Karpas-422 (cell line): ENCODE results near the gene PPP1R18. TPM values are rescaled to one million over a fixed set of nuclear protein-coding genes. Genes with fewer than 3 reads are reported as not detected.
"Not testable (repeated sequence)": the region's sequence is repeated elsewhere in the genome, so short reads cannot be mapped to it uniquely, and the experiment has no call there.

Experiments
- DNase-seq: peaks from one replicate; pipeline ENCODE4 v3.0.0-alpha.2; 2015
- H2AFZ ChIP-seq: fragments of 200-600 bp; sonication (generic); 2 replicates; pipeline ENCODE4 v1.6.1; 2014; ENCODE audit warnings: antibody characterized with exemption, low read length, mixed read lengths
- H3K27ac ChIP-seq: fragments of 200-600 bp; sonication (generic); 2 replicates; pipeline ENCODE4 v1.5.1; 2014; ENCODE audit warnings: mild to moderate bottlenecking, low read length, moderate library complexity
- H3K27me3 ChIP-seq: fragments of 200-600 bp; sonication (generic); 2 replicates; pipeline ENCODE4 v1.6.1; 2014; ENCODE audit warnings: low read length, mixed read lengths
- H3K36me3 ChIP-seq: fragments of 200-600 bp; sonication (generic); 2 replicates; pipeline ENCODE4 v1.6.1; 2014; ENCODE audit warnings: low read length, mixed read lengths; ENCODE audit not compliant: insufficient read depth
- H3K4me1 ChIP-seq: fragments of 200-600 bp; sonication (generic); 2 replicates; pipeline ENCODE4 v1.6.1; 2014; ENCODE audit warnings: mild to moderate bottlenecking, low read length, mixed read lengths
- H3K4me2 ChIP-seq: fragments of 200-600 bp; sonication (generic); 2 replicates; pipeline ENCODE4 v1.6.1; 2014; ENCODE audit warnings: low read length, low read depth, mild to moderate bottlenecking; ENCODE audit not compliant: poor library complexity, severe bottlenecking
- H3K4me3 ChIP-seq: fragments of 200-600 bp; sonication (generic); 2 replicates; pipeline ENCODE4 v1.5.1; 2014; ENCODE audit warnings: mild to moderate bottlenecking, antibody characterized with exemption, low read length, mixed read lengths
- H3K79me2 ChIP-seq: fragments of 200-600 bp; sonication (generic); 2 replicates; pipeline ENCODE4 v1.6.1; 2014; ENCODE audit warnings: mild to moderate bottlenecking, low read length, mixed read lengths
- H3K9ac ChIP-seq: fragments of 200-600 bp; sonication (generic); 2 replicates; pipeline ENCODE4 v1.6.0; 2014; ENCODE audit warnings: low read length
- H3K9me2 ChIP-seq: fragments of 200-600 bp; sonication (generic), shearing (Covaris generic); replicated peaks from 2 replicates; pipeline ENCODE4 v1.6.0; 2014; ENCODE audit warnings: mild to moderate bottlenecking, low read length, moderate library complexity; ENCODE audit not compliant: insufficient read depth
- H3K9me3 ChIP-seq: fragments of 300-700, 200-600 bp; sonication (generic); 2 replicates; pipeline ENCODE4 v1.6.1; 2014; ENCODE audit warnings: low read length, mixed read lengths
- H4K20me1 ChIP-seq: fragments of 200-600 bp; sonication (generic); 2 replicates; pipeline ENCODE4 v1.6.1; 2014; ENCODE audit warnings: mild to moderate bottlenecking, antibody characterized with exemption, low read length, low read depth; ENCODE audit not compliant: insufficient read depth
- total RNA-seq: library from RNA; depleted of rRNA; stranded (reverse); fragments of >200 nt; shearing (Covaris generic); gene quantifications from 2 replicates; pipeline ENCODE4 v1.2.3, GENCODE V29; 2014; ENCODE audit warnings: low replicate concordance

Gene PPP1R18
- total RNA-seq, 1 experiment from 2014 or later: 69.8 TPM

DNA sequence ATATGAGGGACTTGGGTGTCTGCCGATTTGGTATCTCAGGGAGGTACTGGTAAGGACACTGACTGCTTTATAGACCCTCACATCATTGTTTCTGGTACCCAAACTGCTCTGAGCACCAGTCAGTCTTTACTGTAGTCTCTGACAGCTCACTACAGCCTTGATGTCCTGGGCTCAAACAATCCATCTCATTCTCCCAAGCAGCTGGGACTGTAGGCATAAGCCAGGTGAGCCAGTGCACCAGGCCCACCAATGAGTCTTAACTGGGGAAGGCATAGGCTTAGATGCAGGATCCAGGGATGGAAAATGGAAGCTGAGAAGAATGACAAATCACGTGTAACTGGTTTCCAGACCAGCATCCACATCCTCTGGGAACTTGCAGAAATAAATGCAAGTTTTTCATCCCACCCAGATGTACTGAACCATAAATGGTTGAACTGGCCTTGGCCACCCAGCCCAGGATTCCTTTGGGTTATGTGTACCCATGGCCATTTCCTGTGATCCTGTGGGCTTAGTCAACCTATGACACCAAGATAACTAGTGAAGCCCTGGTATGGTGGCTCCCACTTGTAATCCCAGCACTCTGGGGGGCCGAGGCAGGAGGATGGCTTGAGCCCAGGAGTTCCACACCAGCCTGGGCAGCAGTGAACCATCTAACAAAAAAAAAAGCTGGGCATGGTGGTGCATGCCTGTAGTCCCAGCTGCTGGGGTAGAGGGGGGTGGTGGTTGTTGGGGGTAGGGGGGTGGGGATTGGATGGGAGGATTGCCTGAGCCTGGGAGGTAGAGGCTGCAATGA, 39.5 kb upstream of the PPP1R18 start:
- Histone ChIP-seq H4K20me1 (peaks cover 27% of the 10 kb centered on the region), H3K4me3 (no peak overlapping the region), H3K27me3 (no peaks in the 10 kb centered on the region), H2AFZ (no peak overlapping the region), H3K27ac (no peak overlapping the region; the same call in 1 of the 2 replicates), H3K36me3 (peaks cover 41% of the 10 kb centered on the region), H3K9me3 (no peaks in the 10 kb centered on the region), H3K9me2 (no peaks in the 10 kb centered on the region), H3K4me1 (peaks cover 17% of the 10 kb centered on the region), H3K9ac (no peak overlapping the region), H3K4me2 (no peak overlapping the region), H3K79me2 (peaks cover 24% of the 10 kb centered on the region)
- DNase-seq: peak; percentile 76

DNA sequence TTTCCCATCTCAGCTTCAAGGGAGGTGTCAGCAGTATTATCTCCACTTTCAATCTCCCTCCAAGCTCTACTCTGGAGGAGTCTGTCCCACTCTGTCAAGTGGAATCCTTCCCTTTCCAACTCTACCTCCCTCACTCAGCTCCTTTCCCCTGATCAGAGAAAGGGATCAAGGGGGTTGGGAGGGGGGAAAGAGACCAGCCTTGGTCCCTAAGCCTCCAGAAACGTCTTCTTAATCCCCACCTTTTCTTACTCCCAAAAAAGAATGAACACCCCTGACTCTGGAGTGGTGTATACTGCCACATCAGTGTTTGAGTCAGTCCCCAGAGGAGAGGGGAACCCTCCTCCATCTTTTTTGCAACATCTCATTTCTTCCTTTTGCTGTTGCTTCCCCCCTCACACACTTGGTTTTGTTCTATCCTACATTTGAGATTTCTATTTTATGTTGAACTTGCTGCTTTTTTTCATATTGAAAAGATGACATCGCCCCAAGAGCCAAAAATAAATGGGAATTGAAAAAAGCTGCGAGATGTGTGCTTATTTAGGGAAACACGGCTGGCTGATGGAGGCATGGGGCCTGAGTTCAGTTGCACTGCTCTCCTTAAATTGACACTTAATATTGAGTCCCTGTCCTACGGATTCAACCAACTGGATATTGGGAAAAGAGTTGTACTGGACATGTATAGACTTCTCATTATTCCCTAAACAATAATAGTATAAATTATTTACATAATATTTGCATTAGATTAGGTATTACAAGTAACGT, 38.6 kb upstream of the PPP1R18 start:
- Histone ChIP-seq H3K27ac (peak overlapping the region; percentile 38), H3K9me2 (no peaks in the 10 kb centered on the region), H3K4me1 (peaks cover 17% of the 10 kb centered on the region), H2AFZ (no peak overlapping the region), H3K9ac (no peak overlapping the region), H4K20me1 (peaks cover 27% of the 10 kb centered on the region), H3K4me3 (no peak overlapping the region), H3K79me2 (peaks cover 32% of the 10 kb centered on the region), H3K36me3 (peaks cover 35% of the 10 kb centered on the region), H3K4me2 (no peak overlapping the region), H3K9me3 (no peaks in the 10 kb centered on the region), H3K27me3 (no peaks in the 10 kb centered on the region)
- peak; percentile 70 for DNase-seq

- peaks cover 30% of the 10 kb centered on the region for H3K36me3 ChIP-seq
- peaks cover 27% of the 10 kb centered on the region for H4K20me1 ChIP-seq
- DNase-seq: peak; percentile 60
- H3K27ac ChIP-seq: peak overlapping the region; percentile 38; the same call in 1 of the 2 replicates
- H3K4me3 ChIP-seq, H3K9ac ChIP-seq, H3K9me3 ChIP-seq, H2AFZ ChIP-seq, H3K27me3 ChIP-seq, H3K9me2 ChIP-seq, H3K4me2 ChIP-seq: not testable (repeated sequence)
- peaks cover 34% of the 10 kb centered on the region for H3K79me2 ChIP-seq
- peaks cover 25% of the 10 kb centered on the region for H3K4me1 ChIP-seq
Observed at GRCh38 chr6:30723843-30724741, 37.6 kb upstream of the PPP1R18 start.

GRCh38 chr6:30723159-30723842, 36.9 kb upstream of the PPP1R18 start:
- Histone ChIP-seq H3K27ac (peak overlapping the region; percentile 54; the same call in 1 of the 2 replicates), H3K36me3 (peaks cover 30% of the 10 kb centered on the region), H4K20me1 (peaks cover 27% of the 10 kb centered on the region), H3K4me1 (peaks cover 33% of the 10 kb centered on the region), H3K4me2 (peak overlapping the region; percentile 93), H3K4me3 (peak overlapping the region; percentile 98; the same call in 1 of the 2 replicates), H3K79me2 (peaks cover 42% of the 10 kb centered on the region), H3K9ac (peak overlapping the region; percentile 37)
- H2AFZ ChIP-seq, DNase-seq, H3K9me3 ChIP-seq, H3K27me3 ChIP-seq, H3K9me2 ChIP-seq: not testable (repeated sequence)

DNA sequence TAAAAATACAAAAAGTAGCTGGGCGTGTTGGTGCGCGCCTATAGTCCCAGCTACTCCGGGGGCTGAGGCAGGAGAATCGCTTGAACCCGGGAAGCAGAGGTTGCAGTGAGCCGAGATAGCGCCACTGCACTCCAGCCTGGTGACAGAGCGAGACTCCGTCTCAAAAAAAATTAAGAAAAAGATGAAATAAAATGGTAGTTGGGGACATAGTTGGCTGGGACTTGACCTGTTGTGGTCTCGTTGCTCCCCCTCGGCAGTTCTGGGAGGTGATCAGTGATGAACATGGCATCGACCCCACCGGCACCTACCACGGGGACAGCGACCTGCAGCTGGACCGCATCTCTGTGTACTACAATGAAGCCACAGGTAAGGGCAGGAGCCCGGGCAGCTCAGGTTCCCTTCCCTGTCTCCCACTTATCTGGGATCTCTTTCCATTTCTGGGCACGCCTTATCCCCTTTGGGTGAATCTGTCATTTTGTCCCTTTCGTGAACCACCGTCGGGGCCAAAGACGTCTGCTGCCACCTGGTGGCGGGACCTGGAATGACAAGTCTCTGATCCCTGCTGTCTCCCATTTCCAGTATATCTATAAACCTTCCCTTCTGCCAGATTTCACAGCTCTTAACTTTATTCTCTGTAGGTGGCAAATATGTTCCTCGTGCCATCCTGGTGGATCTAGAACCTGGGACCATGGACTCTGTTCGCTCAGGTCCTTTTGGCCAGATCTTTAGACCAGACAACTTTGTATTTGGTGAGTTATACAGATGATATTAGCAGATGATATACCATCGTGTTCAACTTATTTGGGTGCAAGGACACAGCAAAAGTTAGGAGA, 36.1 kb upstream of the PPP1R18 start:
- Histone ChIP-seq H3K79me2 (peaks cover 47% of the 10 kb centered on the region), H3K9me3 (no peaks in the 10 kb centered on the region), H3K4me2 (peak overlapping the region; percentile 93), H2AFZ (no peak overlapping the region), H3K36me3 (peaks cover 30% of the 10 kb centered on the region), H3K4me1 (peaks cover 33% of the 10 kb centered on the region), H3K27ac (peak overlapping the region; percentile 99), H3K9me2 (no peaks in the 10 kb centered on the region), H3K4me3 (peak overlapping the region; percentile 98), H3K27me3 (no peaks in the 10 kb centered on the region), H3K9ac (peak overlapping the region; percentile 96), H4K20me1 (peaks cover 27% of the 10 kb centered on the region)
- DNase-seq: peak; percentile 90

DNA sequence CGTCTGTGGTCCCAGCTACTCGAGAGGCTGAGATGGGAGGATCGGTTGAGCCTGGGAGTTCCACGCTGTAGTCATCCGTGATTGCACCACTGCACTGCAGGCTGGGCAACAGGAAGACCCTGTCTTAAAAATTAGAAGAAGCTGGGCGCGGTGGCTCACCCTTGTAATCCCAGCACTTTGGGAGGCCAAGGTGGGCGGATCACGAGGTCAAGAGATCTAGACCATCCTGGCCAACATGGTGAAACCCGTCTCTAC, 35.5 kb upstream of the PPP1R18 start:
- H2AFZ ChIP-seq, H3K27me3 ChIP-seq, H3K9me2 ChIP-seq, H3K9me3 ChIP-seq: not testable (repeated sequence)
- Histone ChIP-seq H3K36me3 (peaks cover 30% of the 10 kb centered on the region), H3K27ac (peak overlapping the region; percentile 99), H3K4me3 (peak overlapping the region; percentile 98), H3K4me1 (peaks cover 33% of the 10 kb centered on the region), H3K79me2 (peaks cover 48% of the 10 kb centered on the region), H4K20me1 (peaks cover 27% of the 10 kb centered on the region), H3K9ac (peak overlapping the region; percentile 96), H3K4me2 (peak overlapping the region; percentile 93)
- DNase-seq: peak; percentile 51
